Measurements from ENCODE around the gene ABCF2.

Gene ABCF2

DNA sequence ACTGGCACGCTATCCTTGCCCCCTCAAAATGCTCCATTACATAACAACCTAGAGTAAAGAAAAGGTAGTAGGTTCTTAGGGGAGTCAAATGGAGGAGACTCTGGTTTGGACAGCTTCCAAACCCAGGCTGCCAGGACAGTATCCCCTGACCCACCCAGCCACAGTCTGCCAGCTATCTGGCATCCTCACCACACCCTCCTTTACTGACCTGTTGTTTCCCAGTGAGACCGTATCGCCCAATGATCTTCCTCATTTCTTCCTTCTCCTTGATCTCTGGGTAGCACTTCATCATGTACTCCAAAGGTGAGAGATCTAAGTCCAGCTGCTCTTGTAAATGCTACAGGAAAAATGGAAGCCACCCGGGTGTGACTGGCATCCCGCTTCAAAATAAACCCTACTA is 11.6 kb downstream of the ABCF2 start:
- DNase-seq: no peak

GRCh38 chr7:151213826-151214225 is 13.2 kb downstream of the ABCF2 start:
- DNase-seq: no peak

DNA sequence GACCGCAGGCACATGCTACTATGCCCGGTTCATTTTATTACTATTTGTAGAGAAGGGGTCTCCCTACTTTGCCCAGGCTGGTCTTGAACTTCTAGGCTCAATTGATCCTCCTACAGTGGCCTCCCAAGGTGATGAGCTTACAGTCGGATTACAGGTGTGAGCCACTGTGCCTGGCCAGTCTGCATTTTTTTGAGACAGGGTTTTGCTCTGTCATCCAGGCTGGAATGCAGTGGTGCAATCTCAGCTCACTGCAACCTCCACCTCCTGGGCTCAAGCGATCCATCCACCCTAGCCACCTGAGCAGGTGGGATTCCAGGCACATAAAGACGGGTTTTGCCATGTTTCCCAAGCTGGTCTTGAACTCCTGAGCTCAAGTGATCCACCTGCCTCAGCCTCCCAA is 14.4 kb downstream of the ABCF2 start:
- no peak for DNase-seq

GRCh38 chr7:151211155-151211772 is 15.7 kb downstream of the ABCF2 start:
- no peak for DNase-seq

DNA sequence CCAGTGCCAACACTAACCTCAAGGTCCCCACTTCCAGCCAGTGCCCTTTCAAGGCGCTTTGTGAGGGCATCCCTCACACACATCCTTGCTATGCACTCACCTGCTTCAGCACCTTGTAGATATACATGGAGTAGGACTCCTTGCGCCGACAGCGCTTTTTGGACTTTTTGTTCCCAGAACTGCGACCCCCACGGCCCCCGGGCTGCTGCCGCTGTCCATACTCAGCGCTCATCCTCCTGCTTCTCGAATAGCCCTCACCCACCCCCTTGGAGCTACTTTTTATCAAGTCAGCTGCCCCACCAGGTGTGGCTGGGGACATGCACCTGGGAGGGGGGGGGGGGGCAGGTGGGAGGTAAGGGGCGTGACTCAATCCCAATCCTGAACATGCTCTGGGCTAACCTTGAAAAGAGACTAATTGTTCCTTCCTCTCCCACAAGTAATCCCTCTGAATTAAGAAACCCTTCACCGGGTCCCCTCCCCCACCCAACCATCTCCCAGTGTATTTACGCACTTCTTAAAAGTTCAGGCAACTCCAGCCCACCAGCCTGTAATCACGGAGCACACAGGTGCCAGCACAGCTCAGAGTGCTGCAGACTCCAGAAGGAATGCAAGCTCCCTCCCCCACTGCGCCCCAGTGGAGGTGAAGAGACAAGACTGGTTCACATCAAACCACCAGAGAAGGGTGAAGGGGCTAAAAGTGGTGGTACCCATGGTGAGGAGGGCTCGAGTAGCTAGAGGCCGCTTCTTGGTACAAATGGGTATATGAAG is 16.7 kb downstream of the ABCF2 start, which contains the start of gene H2BK1:
Gene H2BK1, minus strand, starts transcription at position 402 of the 768 bp plus-strand sequence. Its CDS starts 170 bp downstream, at position 232.
- DNase-seq: no peak

GRCh38 chr7:151209588-151209987 is 17.4 kb downstream of the ABCF2 start:
- DNase-seq: no peak

DNA sequence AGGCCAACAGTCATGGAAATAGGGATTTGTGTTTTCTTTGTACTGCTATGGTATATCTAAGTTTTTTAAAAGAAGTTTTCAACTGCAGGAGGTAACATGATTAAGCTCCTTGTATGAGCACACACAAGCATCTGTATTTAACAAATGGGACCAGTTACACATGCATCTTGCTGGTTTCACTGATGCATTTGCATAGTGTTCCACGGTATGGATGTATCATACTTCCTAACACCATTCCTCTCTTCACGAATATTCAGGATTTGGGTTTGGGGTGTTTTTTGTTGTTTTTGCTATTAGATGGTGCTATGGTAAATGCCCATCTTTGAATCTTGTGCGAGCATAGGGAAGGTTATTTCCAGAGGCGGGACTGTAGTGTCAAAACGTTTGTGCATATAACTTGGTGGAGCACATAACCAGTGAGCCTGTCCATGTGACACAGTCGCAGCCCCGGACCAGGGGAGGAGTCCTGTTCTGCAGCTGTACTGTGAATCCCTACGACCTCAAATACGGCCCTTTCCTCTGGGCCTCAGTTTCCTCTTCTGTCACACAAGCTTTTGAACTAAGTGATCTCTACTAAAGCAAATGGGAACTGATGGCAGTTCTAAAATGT is 18.6 kb downstream of the ABCF2 start:
- no peak for DNase-seq

- DNase-seq: no peak
Measured at GRCh38 chr7:151207804-151208203, 19.2 kb downstream of the ABCF2 start.

- no peak for DNase-seq
Measured at GRCh38 chr7:151207315-151207714, 19.7 kb downstream of the ABCF2 start.

DNA sequence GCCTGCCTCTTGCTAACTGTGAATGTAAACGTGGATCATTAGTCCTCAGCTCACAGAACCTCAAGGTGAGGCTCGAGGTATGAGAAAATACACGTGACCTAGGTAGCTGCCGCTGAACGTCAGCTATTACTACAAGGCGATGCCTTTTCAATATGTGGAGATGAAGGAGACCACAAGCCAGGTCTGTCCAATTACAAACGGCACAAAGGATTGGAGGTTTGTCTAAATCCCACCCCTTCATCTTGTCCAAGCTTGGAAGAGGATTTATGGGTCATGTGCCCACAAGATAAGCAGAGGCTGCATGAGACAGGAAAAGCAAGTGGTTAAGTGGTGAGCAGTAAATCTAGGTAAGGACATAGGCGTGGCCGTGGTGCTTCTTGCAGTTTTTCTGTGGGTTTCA is 20.1 kb downstream of the ABCF2 start:
- DNase-seq: no peak

- DNase-seq: no peak
Measured at GRCh38 chr7:151205730-151206129, 21.3 kb downstream of the ABCF2 start.

DNA sequence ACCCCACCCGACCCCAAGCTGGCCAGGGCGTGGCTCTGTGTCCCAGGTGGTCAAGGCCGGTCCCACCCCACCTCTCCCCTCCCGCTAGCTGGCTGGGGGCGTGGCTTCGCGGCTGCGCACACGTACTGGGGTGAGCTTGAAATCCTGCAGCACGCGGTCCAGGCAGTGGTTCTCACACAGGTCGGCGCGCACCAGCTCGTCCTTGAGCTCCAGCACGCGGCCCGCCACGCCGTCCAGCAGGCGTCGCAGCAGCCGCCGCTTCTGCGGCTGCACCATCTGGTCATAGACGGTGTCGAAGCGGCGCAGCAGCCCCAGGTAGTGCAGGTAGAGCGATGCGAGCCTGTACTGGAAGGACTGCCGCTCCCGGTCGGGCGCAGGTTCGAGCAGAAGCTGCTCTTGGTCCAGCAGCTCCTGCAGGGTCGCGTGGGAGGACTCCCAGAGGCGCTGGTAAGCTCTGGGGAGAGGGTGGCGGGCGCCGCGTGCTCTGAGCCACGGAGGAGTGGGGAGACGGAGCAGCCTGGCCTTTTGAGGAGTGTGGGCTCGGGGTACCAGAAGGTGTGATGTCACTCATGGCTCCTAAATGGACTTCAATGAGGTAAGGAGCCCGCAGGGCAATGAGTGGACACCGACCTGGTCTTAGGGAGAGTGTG is 22.5 kb downstream of the ABCF2 start:
- DNase-seq: no peak

DNA sequence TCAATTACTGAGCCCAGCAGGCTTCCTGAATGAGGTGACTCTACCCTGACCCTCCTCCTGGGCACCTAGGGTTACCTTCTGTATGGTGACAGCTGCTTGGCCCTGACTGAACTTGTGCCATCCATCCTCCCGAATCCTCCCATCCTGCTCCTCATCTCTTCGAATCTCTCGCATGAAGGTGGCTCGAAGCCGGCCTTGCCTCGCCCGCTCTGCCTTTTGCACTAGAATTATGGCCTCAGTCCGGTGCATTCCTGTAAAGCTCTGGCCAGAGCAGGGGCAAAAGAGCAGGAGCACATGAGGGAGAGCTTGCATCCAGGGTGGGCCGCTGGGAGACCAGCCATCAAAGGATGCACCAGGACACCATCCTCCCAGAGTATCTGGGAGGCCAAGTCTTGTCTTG is 24.2 kb downstream of the ABCF2 start:
- DNase-seq: no peak

DNA sequence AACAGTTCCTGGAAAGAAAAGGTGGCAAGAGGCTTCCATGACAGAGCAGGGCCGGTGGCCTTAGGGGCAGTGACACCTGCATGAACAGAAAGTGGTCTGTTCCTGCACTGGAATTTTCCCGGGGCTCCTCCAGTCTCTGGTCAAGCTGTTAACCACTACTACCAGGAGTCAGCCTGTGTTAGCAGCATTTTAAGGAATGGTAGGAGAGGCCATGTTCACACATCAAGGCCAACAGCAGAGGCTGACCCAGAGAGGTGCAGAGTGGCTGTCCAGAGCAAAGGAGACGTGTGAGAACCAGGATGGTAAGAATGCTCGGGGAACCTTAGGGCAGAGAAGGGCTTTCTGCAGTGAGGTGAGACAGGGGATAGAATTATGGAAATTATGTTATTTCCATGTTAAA is 25.3 kb downstream of the ABCF2 start:
- no peak for DNase-seq

DNA sequence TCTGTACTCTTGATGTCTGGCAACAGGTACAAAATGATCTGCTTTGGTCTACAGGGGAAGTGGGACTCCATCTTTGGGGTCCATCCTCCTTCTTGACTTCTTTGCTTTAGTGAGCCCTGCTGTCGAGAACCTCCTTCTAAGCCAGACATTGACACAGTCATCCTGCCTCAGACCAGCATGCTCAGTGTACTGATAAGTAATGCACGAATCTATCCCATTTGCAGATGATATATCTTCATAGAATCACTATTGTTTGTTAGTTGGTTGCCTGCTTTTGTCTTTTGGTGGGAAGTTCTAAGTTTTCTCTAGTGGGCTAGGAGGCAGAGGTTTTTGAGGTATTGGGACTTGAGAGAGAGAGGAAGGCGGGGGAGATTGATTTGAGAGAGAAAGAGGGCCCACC is 25.7 kb downstream of the ABCF2 start:
- DNase-seq: no peak

GRCh38 chr7:151198945-151199848 is 27.8 kb downstream of the ABCF2 start:
- no peak for DNase-seq

GRCh38 chr7:151197932-151198331 is 29.1 kb downstream of the ABCF2 start:
- no peak for DNase-seq

GRCh38 chr7:151195616-151196450 is 31.2 kb downstream of the ABCF2 start:
- no peak for DNase-seq

- DNase-seq: no peak
Measured at GRCh38 chr7:151194188-151194587, 32.8 kb downstream of the ABCF2 start.

- DNase-seq: no peak
Measured at GRCh38 chr7:151193203-151193978, 33.6 kb downstream of the ABCF2 start.

DNA sequence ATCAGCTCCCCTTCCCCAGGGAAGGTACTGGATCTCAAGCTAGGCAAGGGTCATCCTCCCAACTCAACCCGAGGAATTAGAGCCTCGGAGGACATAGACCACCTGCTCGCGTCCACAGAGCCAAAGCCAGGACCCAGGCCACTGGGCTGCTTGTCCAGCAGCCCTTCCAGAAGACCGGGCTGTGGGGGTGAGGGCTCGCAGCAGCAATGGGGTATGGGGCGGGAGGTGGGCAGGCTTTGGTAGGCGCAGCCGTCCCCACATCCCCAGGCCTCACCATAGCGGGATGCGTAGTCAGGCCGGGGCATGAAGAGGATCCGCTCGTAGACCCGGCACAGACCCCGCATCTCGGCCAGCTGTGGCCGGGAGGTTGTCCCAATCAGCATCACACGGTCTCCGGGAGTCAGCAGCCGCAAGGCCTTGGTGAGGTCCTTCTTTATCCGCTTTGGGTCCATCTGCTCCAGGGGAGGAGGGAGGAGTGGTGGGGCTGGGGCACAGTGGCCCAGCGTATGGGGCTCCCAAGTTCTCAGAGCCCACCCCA is 34.9 kb downstream of the ABCF2 start:
- no peak for DNase-seq
